ENCODE results near the gene PAXX.

Gene PAXX

GRCh38 chr9:137034039-137034708 is 42.0 kb downstream of the PAXX start:
- DNase-seq: no peak

GRCh38 chr9:137034709-137035506 is 42.7 kb downstream of the PAXX start:
- DNase-seq: peak; percentile 89

GRCh38 chr9:137035507-137035834 is 43.2 kb downstream of the PAXX start:
- no peak for DNase-seq

- DNase-seq: no peak
These were observed 43.7 kb downstream of the PAXX start for GRCh38 chr9:137035937-137036336.

GRCh38 chr9:137037035-137037434 is 44.8 kb downstream of the PAXX start:
- no peak for DNase-seq

GRCh38 chr9:137037483-137037882 is 45.3 kb downstream of the PAXX start:
- DNase-seq: no peak

GRCh38 chr9:137038916-137039315 is 46.7 kb downstream of the PAXX start:
- no peak for DNase-seq

GRCh38 chr9:137039611-137040366 is 47.6 kb downstream of the PAXX start:
- no peak for DNase-seq

- DNase-seq: no peak
These were observed 48.3 kb downstream of the PAXX start for GRCh38 chr9:137040568-137040967.

- no peak for DNase-seq
These were observed 48.9 kb downstream of the PAXX start for GRCh38 chr9:137041124-137041523.

GRCh38 chr9:137042751-137043727 is 50.8 kb downstream of the PAXX start:
- no peak for DNase-seq

All from CD4-positive, alpha-beta T cell treated with Interleukin-10 for 1 hour (primary cell).